SK-N-SH treated with all-trans-retinoic acid at 6 μM for 48 hours (cell line): Measurements from ENCODE around the gene FAM50A.

Experiments used
- ZFP3 ChIP-seq: fragments of 250-450 bp; sonication (Bioruptor Pico); IDR thresholded peaks from 2 replicates; pipeline ENCODE4 v1.5.0; 2020; ENCODE audit warnings: mild to moderate bottlenecking, moderate library complexity
- ZNF70 ChIP-seq: fragments of 450-650 bp; formaldehyde crosslinking; IDR thresholded peaks from 2 replicates; pipeline ENCODE4 v1.5.0; 2020; ENCODE audit warnings: mild to moderate bottlenecking, moderate library complexity

DNA sequence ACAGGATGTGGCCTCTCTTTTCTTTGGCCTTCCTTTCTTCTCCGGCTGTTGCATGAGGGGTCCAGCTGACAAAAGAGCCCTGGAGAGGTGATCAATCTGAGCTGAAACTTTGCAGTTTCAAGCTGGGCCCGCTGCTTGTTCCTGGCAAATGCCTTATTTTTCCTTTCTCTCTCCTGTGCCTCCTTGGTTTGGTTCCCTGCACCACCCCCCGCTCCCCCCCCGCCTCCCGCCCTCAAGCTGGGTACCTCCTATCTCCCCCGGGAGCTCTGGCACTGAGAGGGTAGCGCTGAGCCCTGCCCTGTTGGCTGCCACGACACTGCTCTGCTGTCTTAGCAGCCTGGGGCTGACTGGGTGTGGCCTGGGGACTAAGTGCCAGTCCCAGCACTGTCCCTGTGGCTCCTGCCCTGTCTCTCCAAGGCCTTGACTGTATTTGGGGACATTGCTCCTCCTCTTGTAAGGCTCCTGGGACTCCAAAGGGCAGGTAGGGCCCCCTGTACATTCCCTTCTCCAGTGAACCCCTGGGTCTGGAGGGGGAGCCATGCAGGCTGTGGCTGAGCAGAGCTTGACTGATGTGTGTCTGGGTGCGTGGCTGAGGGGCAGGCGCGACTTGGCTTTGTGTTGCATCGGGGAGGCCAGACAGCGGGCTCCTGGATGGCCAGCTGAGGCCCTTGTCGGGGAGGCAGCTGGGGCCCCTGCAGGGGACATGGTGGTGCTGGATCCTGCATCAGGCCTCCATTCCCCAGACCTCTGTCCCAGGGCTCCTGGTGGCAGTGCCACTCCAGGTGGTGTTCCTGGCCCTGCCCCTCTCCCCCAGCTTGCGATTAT, 15.2 kb downstream of the FAM50A start:
- TF ChIP-seq ZFP3 (CRISPR knock-in tag) (peak; percentile 75; the same call in 1 of the 2 replicates), ZNF70 (CRISPR knock-in tag) (no peak)
